Activated CD4-positive, alpha-beta memory T cell treated with anti-CD3 and anti-CD28 coated beads, Interleukin-2, amount 10 ng/mL, durations not matched to agents 7 days and 5 days (primary cell): Measurements from ENCODE around the gene PLXNA2. TPM values are rescaled to one million over a fixed set of nuclear protein-coding genes. Genes with fewer than 3 reads are reported as not detected.
A peak's percentile ranks its signal among the peaks of the same experiment; 100 is the strongest.

Experiments
- CTCF ChIA-PET: fragments of 350-600 bp; sonication (Branson Sonifier 250); formaldehyde crosslinking; loops from one replicate; lab custom pipeline; 2021; ENCODE audit warnings: antibody characterized with exemption, inconsistent platforms; lab: Charles Lee
- POLR2A ChIA-PET: fragments of 350-600 bp; sonication (Branson Sonifier 250); formaldehyde crosslinking; loops from one replicate; lab custom pipeline; 2021; ENCODE audit warnings: antibody characterized with exemption; lab: Charles Lee
- DNase-seq: peaks from one replicate; pipeline ENCODE4 v3.0.0-alpha.2; 2020
- H3K27ac Mint-ChIP-seq: one replicate; pipeline ENCODE4 v1.8.0; 2021; ENCODE audit warnings: mild to moderate bottlenecking, mixed read lengths
- H3K27me3 Mint-ChIP-seq: one replicate; pipeline ENCODE4 v1.8.0; 2021; ENCODE audit warnings: mixed read lengths
- H3K36me3 Mint-ChIP-seq: one replicate; pipeline ENCODE4 v1.8.0; 2021; ENCODE audit warnings: low read depth, mixed read lengths
- H3K4me1 Mint-ChIP-seq: one replicate; pipeline ENCODE4 v1.8.0; 2021; ENCODE audit warnings: mixed read lengths
- H3K4me3 Mint-ChIP-seq: one replicate; pipeline ENCODE4 v1.8.0; 2021; ENCODE audit warnings: mild to moderate bottlenecking, mixed read lengths
- H3K9me3 Mint-ChIP-seq: one replicate; pipeline ENCODE4 v1.8.0; 2021; ENCODE audit warnings: mixed read lengths
- total RNA-seq, 2 experiments: library from RNA; stranded (reverse); gene quantifications; one replicate each; pipeline ENCODE4 v1.2.3, GENCODE V29; 2021

PLXNA2 gene
- total RNA-seq, 2 experiments from 2014 or later: 0.43 to 0.65 TPM

DNA sequence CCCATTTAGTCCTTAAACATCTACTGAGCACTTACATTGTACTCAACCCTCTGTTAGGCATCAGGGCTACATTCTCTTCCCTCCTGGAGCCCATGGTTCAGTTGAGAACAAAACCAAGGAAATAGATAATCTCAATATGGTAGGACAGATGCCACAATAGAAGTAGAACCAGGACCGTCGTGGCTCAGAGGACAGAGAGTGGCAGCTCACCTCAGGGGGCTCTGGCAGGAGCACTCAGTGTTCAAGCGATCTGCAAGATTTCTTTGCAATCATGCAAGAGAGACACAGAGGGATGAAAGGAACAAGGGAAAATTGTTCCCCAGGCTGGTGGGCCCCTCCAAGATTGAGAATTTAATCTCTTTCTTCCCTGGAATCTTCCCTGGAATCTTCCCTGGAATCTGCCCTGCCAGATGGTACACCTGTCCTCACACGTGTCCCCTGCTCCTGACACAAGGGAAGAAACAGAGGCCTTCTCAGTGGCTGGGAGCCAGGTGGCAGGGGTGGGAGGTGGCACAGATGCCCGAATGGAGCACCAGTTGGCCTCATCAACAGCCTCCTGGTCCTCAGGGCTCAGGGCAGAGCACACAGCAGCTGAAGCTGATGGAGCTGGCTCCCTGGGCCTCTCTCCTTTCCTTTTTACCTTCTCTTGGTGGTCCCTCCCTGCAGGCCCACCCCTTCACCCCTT lies 135.4 kb downstream of the PLXNA2 start:
- Mint-ChIP-seq H3K4me3 (no peak overlapping the region), H3K9me3 (no peaks in the 10 kb centered on the region), H3K27ac (no peak overlapping the region), H3K27me3 (peaks cover 4% of the 10 kb centered on the region), H3K4me1 (no peaks in the 10 kb centered on the region), H3K36me3 (no peaks in the 10 kb centered on the region)
- CTCF ChIA-PET: no interaction called here
- no peak for DNase-seq
- POLR2A ChIA-PET: no interaction called here

DNA sequence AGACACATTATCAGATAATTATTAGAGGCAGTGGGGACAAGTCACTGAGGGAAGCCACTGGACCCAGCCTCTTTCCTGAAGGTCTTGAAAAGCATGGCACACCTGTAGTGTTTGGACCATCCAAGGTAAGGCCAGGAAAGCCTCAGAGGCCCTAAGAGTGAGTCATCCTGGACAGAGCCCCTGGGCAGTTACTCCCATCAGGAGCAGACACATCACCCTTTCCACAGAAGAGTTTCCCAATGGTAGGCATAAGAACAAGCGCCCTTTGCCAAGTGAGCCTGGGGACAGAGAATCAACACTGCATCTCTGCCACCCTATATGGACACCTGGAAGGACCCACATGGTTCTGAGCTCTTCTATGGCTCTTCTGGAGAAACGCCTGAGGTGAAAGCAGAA lies 136.0 kb downstream of the PLXNA2 start:
- Mint-ChIP-seq H3K4me1 (no peaks in the 10 kb centered on the region), H3K27ac (no peak overlapping the region), H3K27me3 (peaks cover 2% of the 10 kb centered on the region), H3K9me3 (no peaks in the 10 kb centered on the region), H3K4me3 (no peak overlapping the region), H3K36me3 (no peaks in the 10 kb centered on the region)
- CTCF ChIA-PET: no interaction called here
- POLR2A ChIA-PET: no interaction called here
- no peak for DNase-seq

DNA sequence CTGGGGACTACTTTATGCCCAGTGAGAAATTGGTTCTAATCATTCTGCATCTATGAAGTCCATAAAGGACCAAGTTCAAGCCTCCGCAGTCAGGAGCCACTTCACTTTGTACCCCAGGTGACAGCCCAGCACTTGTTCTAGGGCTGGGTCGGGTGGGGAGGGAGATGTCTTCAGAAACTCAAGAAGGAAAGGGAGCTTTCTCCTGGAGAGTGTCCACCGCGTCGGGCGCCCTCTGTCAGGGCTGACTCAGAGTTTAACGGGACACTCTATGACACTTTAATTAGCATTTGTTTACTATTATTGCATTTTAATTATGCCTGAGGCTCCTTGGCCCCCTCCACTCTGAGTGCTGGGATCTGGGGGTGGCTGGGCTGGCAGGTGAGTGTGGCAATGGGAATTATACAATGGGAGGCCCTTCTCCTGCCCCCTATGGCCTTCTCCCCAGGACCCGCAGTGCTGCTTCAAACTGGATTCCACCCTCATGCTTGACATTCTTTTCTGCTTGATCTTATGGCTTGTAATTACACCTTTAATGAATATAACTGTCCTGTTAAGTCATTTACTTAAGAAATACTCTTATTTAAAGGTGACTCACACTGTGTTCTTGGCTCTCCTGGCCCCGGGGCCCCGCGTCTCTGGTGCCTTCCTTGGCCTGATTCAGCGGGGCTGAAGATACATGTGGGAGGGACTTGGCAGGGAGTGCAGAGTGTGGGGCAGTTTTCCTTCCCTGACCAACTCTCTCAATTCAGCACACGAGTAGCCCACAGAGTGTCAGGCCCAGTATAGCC lies 136.6 kb downstream of the PLXNA2 start:
- no peak for DNase-seq
- H3K9me3 Mint-ChIP-seq: no peaks in the 10 kb centered on the region
- CTCF ChIA-PET: no interaction called here
- no peak overlapping the region for H3K4me3 Mint-ChIP-seq
- no peaks in the 10 kb centered on the region for H3K36me3 Mint-ChIP-seq
- no peak overlapping the region for H3K27ac Mint-ChIP-seq
- H3K4me1 Mint-ChIP-seq: no peaks in the 10 kb centered on the region
- POLR2A ChIA-PET: no interaction called here
- H3K27me3 Mint-ChIP-seq: peaks cover 2% of the 10 kb centered on the region

DNA sequence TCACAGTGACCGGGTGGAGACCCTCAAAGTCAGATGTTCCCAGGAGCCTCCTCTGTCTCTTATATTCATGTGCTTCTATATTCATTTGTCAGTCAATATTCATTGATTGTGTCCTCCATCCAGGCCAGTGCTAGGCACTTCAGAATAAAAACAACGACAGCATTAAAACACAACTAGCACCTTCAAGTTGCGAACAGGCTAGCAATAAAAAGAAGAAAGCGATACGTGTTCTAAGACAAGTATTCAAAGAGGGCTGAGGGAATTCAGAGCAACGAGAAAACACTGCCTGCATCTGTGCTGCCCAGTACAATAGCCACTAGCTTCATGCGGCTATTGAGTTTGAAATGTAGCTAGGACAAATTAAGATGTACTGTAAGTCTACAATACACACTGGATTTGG lies 138.0 kb downstream of the PLXNA2 start:
- no peak for DNase-seq
- ChIA-PET CTCF (no interaction called here), POLR2A (no interaction called here)
- Mint-ChIP-seq H3K36me3 (no peaks in the 10 kb centered on the region), H3K27me3 (peaks cover 2% of the 10 kb centered on the region), H3K27ac (no peak overlapping the region), H3K4me3 (no peak overlapping the region), H3K9me3 (no peaks in the 10 kb centered on the region), H3K4me1 (no peaks in the 10 kb centered on the region)

DNA sequence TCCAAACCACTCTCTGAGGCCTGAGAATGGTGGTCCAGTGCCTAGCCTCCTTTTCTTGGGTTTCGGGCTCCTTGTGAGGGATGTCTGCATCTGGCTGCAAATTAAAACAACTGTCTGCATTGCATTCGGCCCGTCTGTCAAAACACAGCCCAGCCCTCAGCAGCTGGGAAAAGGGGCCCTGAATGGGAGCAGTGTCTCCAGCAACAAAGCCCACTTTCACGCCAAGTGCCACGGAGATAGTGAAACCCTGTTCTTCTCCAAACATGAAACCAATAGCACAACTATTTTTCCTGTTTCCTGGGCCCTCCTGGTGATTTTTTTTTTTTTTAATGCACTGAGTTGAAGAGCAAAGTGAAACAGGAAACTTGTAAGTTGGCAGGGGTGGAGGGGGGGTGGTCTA lies 138.4 kb downstream of the PLXNA2 start:
- no peak for DNase-seq
- H3K4me1 Mint-ChIP-seq: no peaks in the 10 kb centered on the region
- H3K27ac Mint-ChIP-seq: no peak overlapping the region
- no peak overlapping the region for H3K4me3 Mint-ChIP-seq
- ChIA-PET POLR2A (no interaction called here), CTCF (no interaction called here)
- H3K27me3 Mint-ChIP-seq: peaks cover 2% of the 10 kb centered on the region
- H3K36me3 Mint-ChIP-seq: no peaks in the 10 kb centered on the region
- H3K9me3 Mint-ChIP-seq: no peaks in the 10 kb centered on the region

DNA sequence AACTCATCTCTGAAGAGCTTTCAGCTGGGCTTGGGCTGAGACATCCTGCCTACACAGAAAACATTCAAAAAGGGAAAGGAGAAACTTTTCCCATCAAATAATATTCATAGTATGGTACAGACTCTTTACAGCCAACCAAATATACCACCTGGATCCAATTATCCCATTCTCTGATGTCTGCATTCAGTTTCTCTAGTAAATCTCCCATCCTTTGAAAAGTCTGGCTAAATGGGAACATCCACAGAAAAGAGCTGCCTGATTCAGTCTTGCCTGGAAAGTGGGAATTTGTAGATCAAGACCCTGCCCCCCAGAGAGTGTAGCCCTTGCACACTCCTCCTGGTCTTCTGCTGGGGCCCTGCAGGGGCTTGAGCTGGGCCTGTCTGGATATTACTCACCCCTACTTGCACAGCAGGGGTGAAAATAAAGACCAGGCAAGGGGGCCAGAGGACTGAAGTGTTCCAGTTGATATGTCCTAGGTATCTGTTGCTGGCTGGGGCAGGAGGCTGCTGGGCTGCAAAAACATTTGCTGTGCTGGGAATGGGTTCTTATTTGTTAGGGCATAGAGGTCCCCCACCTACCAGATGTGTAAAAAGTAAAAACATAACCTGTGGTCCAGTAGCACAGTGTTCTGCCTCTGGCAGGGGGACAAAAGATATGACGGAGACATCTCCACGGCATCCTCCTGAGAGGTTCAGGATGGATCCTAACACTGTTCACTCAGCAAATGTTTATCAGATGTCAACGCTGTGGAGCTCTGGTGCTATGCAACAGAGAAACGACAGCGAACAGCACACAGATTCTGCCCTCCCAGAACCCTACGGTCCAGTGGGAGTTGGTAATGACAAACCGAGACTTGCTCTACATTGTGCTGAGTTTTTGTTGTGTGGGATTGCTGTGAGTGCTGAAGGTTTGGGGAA lies 140.3 kb downstream of the PLXNA2 start:
- no peak overlapping the region for H3K4me3 Mint-ChIP-seq
- CTCF ChIA-PET: interaction anchor here (0.9 kb wide), 1 partner anchor 251 kb away, joined by 3 read pairs; no protein-coding TSS in a partner anchor

DNA sequence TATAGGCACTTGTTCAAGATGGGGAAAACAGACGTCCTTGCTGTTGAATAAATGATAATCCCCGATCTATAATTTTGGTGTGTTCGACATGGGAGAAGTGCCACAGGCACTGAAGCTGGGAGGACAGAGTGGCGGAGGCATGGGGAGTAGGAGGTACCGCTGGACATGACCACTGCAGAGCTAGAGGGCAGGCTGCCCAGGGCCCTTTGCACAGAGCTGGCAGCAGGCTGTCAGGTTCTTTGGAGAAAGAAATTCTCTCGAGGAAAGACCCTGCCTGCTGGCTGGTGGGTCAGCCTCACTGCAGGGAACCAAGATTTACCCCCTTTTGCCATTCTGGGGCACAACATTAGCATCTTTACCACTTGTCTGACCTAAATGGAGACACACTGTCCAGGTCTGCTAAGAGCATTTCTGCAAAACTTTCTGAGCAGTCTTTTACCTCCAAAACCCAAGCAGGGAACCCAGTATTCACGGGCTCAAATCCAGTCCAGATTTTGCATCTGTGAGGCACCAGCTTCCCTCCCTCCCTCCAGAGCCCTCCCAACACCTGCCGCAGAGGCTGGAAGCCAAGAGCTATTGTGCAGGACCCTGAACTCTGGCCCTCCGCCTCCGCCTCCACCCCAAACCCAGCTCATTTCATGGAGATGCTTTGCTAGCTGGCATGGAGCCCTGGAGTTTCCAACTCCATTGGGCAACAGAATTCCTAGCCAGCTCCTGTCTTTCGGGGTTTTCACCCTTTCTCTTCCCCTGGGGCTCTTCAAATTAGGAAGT lies 142.3 kb downstream of the PLXNA2 start:
- Mint-ChIP-seq H3K36me3 (no peaks in the 10 kb centered on the region), H3K4me3 (no peak overlapping the region)
- CTCF ChIA-PET: no interaction called here

More for the DNA sequence above, 140.3 kb downstream of the PLXNA2 start:
- Mint-ChIP-seq H3K27ac (no peak overlapping the region), H3K36me3 (no peaks in the 10 kb centered on the region), H3K4me1 (no peaks in the 10 kb centered on the region), H3K9me3 (no peaks in the 10 kb centered on the region), H3K27me3 (peaks cover 2% of the 10 kb centered on the region)
- DNase-seq: no peak
- POLR2A ChIA-PET: no interaction called here

DNA sequence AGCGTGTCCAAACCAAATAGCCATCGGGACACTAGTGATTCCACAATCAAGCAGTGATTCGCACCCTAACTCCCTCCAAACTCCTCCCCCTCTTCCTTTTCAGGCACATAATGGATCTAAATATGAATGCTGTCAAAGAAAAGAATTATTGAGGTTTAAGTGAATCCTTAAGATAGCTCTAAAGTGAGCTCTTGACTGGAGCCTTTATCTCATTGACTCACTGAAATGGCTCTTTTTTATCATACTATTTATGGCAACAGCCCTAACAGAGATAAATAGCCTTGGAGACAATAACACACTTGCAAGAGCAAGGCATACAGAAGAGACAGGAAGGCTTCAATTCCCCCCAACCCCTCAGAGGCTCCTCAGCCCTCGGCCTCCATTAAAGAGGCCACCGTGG lies 143.3 kb downstream of the PLXNA2 start:
- no peaks in the 10 kb centered on the region for H3K4me1 Mint-ChIP-seq
- no peak overlapping the region for H3K27ac Mint-ChIP-seq
- POLR2A ChIA-PET: no interaction called here
- no peaks in the 10 kb centered on the region for H3K36me3 Mint-ChIP-seq
- H3K27me3 Mint-ChIP-seq: peaks cover 2% of the 10 kb centered on the region
- no peak for DNase-seq
- H3K9me3 Mint-ChIP-seq: no peaks in the 10 kb centered on the region
- CTCF ChIA-PET: interaction anchor here (0.9 kb wide), 1 partner anchor 144 kb away, joined by 3 read pairs; no protein-coding TSS in a partner anchor
- H3K4me3 Mint-ChIP-seq: no peak overlapping the region

More for the DNA sequence above, 142.3 kb downstream of the PLXNA2 start:
- DNase-seq: no peak
- Mint-ChIP-seq H3K27ac (no peak overlapping the region), H3K27me3 (peaks cover 2% of the 10 kb centered on the region), H3K4me1 (no peaks in the 10 kb centered on the region), H3K9me3 (no peaks in the 10 kb centered on the region)
- POLR2A ChIA-PET: no interaction called here

DNA sequence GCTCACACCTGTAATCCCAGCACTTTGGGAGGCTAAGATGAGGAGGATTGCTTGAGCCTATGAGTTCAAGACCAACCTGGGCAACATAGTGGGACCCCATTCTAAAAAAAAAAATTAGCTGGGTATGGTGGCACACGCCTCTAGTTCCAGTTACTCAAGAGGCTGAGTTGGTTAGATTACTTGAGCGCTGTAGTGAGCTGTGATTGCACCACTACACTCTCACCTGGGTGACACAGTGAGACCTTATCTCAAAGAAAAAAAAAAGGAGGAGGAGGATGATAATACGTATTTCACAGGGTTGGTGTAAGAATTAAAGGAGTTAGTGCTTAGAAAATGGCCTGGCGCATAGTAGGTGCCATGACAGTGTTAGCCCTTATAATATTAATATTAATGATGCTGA lies 144.1 kb downstream of the PLXNA2 start:
- Mint-ChIP-seq H3K27ac (no peak overlapping the region), H3K9me3 (no peaks in the 10 kb centered on the region), H3K27me3 (peaks cover 2% of the 10 kb centered on the region), H3K36me3 (no peaks in the 10 kb centered on the region), H3K4me1 (no peaks in the 10 kb centered on the region), H3K4me3 (no peak overlapping the region)
- ChIA-PET CTCF (no interaction called here), POLR2A (no interaction called here)
- DNase-seq: no peak

DNA sequence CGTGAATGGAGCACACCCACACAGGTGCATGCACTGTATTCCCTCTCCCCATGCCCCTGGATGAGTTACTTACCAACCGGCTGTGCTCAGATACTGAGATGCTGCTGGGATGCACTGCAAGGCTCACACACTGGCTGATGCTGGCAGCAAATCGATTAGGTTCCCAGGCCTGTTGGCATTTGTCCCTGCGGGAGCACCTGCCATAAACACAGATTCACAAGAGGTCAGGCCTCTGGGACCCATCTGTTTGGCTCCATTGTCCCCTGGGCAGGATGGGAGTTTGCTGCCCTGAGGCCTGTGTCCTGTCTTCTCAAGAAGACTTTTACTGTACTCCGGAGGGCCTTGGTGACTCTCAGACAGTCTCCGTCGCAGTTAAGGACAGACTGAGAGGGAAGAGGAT lies 145.4 kb downstream of the PLXNA2 start:
- CTCF ChIA-PET: no interaction called here
- H3K9me3 Mint-ChIP-seq: no peaks in the 10 kb centered on the region
- H3K4me3 Mint-ChIP-seq: no peak overlapping the region
- H3K27ac Mint-ChIP-seq: no peak overlapping the region
- POLR2A ChIA-PET: no interaction called here
- H3K4me1 Mint-ChIP-seq: no peaks in the 10 kb centered on the region
- H3K36me3 Mint-ChIP-seq: no peaks in the 10 kb centered on the region
- no peaks in the 10 kb centered on the region for H3K27me3 Mint-ChIP-seq
- no peak for DNase-seq

DNA sequence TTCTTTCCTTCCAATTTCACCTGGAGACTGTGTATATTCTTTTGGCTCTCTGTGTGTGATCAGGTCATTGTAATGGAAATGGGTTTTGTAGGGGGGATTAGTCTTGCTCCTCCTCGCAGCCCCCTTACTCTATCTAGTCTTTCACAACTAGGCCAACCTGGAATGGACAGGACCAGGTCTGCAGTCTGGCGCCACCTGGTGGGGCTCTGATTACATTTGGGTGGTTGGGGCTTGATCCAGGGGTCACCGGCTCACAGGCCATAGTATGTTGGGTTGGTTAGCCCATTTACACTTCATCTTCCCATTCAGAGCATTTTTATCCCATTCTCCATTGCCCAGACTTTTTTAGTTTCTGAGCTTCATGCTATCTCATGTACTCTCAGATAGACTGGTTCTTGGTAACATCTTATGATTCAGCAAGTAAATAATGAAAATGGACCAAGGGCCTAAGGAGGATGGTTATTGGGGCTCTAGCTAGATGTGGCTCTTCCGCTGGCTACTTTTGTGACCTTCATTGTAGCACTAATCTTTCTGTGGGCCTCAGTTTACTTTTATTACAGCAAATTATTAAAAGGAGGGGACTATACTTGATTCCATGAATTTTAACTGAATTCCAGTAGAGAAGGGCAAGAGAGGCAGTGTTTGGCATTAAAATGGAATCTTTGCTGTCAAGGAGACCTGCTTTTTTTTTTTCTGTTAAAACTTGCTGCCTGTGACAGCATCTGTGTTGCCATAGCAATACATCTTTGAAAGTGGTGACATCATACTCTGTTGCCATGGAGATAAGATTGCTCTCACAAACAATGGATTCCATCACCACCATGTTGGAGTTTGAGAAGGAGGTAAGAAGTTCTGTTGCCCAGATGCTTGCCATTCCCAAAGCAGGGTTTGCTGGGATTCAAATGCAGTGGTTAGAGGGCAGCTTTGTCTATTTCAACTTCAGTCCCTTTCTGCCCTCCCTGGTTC lies 150.1 kb downstream of the PLXNA2 start:
- ChIA-PET CTCF (interaction anchor here (1.1 to 4.1 kb wide), 10 partner anchors 10 to 151 kb away, joined by 3 to 51 read pairs (median 4); no protein-coding TSS in a partner anchor), POLR2A (no interaction called here)
- Mint-ChIP-seq H3K27me3 (no peaks in the 10 kb centered on the region), H3K4me1 (no peaks in the 10 kb centered on the region), H3K9me3 (no peaks in the 10 kb centered on the region), H3K27ac (no peak overlapping the region), H3K36me3 (no peaks in the 10 kb centered on the region), H3K4me3 (no peak overlapping the region)
- DNase-seq: peak; percentile 59
